Measurements from ENCODE around the gene MGST2.

DNA sequence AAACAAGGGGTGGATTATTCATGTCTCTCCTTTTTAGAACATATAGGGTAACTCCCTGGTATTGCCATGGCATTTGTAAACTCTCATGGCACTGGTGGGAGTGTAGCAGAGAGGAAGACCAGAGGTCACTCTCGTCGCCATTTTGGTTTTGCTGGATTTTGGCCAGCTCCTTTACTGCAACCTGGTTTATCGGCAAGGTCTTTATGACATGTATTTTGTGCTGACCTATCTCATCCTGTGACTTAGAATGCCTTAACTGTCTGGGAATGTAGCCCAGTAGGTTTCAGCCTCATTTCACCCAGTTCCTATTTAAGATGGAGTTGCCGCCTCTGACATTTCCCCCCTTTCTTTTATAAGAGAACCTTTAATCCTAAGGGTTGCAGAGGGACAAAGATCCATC, 45.8 kb downstream of the MGST2 start:
- TF ChIP-seq ISL1 (CRISPR knock-in tag; IDR thresholded peaks at IDR 0.05) (no peak), PPARA (CRISPR knock-in tag; IDR thresholded peaks at IDR 0.05; ENCODE audit: borderline replicate concordance) (no peak), RARB (CRISPR knock-in tag; IDR thresholded peaks at IDR 0.05) (no peak), ZFP3 (CRISPR knock-in tag; IDR thresholded peaks at IDR 0.05) (no peak), ZC3H10 (CRISPR knock-in tag; IDR thresholded peaks at IDR 0.05) (no peak), TCF4 (CRISPR knock-in tag; IDR thresholded peaks at IDR 0.05; ENCODE audit: borderline replicate concordance) (no peak), CSDC2 (CRISPR knock-in tag; IDR thresholded peaks at IDR 0.05) (no peak), TOX (CRISPR knock-in tag; IDR thresholded peaks at IDR 0.05; ENCODE audit: borderline replicate concordance) (no peak), ZFP30 (CRISPR knock-in tag; IDR thresholded peaks at IDR 0.05) (no peak), OSR1 (CRISPR knock-in tag; IDR thresholded peaks at IDR 0.05) (no peak)

All from SK-N-SH treated with all-trans-retinoic acid at 6 μM for 48 hours (cell line).